C4-2B (cell line): ENCODE measurements around the gene ALDOC.
"Not testable (repeated sequence)": the region's sequence is repeated elsewhere in the genome, so short reads cannot be mapped to it uniquely, and the experiment has no call there.

ENCODE experiments used
- ZFX ChIP-seq: fragments of 450-650 bp; IDR thresholded peaks from 2 replicates; pipeline ENCODE4 v1.6.1; 2017
- TF ChIP-seq, protein P1 (sequence below): fragments of 450-650 bp; conservative IDR thresholded peaks from 2 replicates; pipeline ENCODE4 v1.5.1; 2017; ENCODE audit warnings: mild to moderate bottlenecking

DNA sequence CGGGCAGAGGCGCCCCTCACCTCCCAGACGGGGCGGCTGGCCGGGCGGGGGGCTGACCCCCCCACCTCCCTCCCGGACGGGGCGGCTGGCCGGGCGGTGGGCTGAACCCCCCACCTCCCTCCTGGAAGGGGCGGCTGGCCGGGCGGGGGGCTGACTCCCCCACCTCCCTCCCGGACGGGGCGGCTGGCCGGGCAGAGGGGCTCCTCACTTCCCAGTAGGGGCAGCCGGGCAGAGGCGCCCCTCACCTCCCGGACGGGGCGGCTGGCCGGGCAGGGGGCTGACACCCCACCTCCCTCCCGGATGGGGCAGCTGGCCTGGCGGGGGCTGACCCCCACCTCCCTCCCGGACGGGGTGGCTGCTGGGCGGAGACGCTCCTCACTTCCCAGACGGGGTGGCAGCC is 27.3 kb upstream of the ALDOC start:
- TF ChIP-seq, protein P1, sequence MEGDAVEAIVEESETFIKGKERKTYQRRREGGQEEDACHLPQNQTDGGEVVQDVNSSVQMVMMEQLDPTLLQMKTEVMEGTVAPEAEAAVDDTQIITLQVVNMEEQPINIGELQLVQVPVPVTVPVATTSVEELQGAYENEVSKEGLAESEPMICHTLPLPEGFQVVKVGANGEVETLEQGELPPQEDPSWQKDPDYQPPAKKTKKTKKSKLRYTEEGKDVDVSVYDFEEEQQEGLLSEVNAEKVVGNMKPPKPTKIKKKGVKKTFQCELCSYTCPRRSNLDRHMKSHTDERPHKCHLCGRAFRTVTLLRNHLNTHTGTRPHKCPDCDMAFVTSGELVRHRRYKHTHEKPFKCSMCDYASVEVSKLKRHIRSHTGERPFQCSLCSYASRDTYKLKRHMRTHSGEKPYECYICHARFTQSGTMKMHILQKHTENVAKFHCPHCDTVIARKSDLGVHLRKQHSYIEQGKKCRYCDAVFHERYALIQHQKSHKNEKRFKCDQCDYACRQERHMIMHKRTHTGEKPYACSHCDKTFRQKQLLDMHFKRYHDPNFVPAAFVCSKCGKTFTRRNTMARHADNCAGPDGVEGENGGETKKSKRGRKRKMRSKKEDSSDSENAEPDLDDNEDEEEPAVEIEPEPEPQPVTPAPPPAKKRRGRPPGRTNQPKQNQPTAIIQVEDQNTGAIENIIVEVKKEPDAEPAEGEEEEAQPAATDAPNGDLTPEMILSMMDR: not testable (repeated sequence)
- not testable (repeated sequence) for TF ChIP-seq ZFX
